Mammary epithelial cell (primary cell): ENCODE results near the gene MYO1H.

Experiments used
- CTCF ChIP-seq, 2 donors: IDR thresholded peaks in 1 of 2; conservative IDR thresholded peaks in 1 of 2; 2 replicates each; pipeline ENCODE4 v1.5.1; 2011 to 2012; ENCODE audit warnings: inconsistent platforms in 2 of 2, low read length in 2 of 2, mild to moderate bottlenecking in 2 of 2, control low read depth in 1 of 2, low read depth in 1 of 2; ENCODE audit not compliant: insufficient read depth in 1 of 2; ENCODE audit errors: extremely low read depth in 1 of 2
- EZH2 ChIP-seq: IDR thresholded peaks from 2 replicates; pipeline ENCODE4 v1.6.1; 2012; ENCODE audit warnings: low read length, inconsistent platforms, borderline replicate concordance

- TF ChIP-seq EZH2 (no peak), CTCF (conservative IDR thresholded peaks at IDR 0.05 in 1 of 2, IDR thresholded peaks at IDR 0.05 in 1 of 2; ENCODE audit: extremely low read depth in 1 of 2, insufficient read depth in 1 of 2, low read depth in 1 of 2, low read length in 2 of 2) (no peak)
Observed at GRCh38 chr12:109449845-109450532, 102.3 kb downstream of the MYO1H start.
